A549 (cell line): Measurements from ENCODE around the gene AMN.

Source experiments
- CTCF ChIP-seq: fragments of >200 bp; sonication (Bioruptor Twin); formaldehyde crosslinking; IDR thresholded peaks from 3 replicates; pipeline ENCODE4 v1.5.1; 2016
- FOSL2 ChIP-seq, 2 experiments: fragments of 450-650 bp in 1 of 2; fragments of >200 bp in 1 of 2; sonication (Bioruptor Twin) in 1 of 2; formaldehyde crosslinking; IDR thresholded peaks; 2 replicates each; pipeline versions ENCODE4 v1.5.0 to v1.6.1; 2016 to 2020; ENCODE audit warnings: mild to moderate bottlenecking in 1 of 2, moderate library complexity in 1 of 2
- HDAC2 ChIP-seq: fragments of 200-600 bp; sonication (generic); IDR thresholded peaks from 2 replicates; pipeline ENCODE4 v1.6.1; 2016
- KDM1A ChIP-seq: fragments of 200-600 bp; sonication (generic); IDR thresholded peaks from 2 replicates; pipeline ENCODE4 v1.6.1; 2016; ENCODE audit warnings: low read depth, mild to moderate bottlenecking
- POLR2A ChIP-seq: IDR thresholded peaks from 2 replicates; pipeline ENCODE4 v1.6.1; 2012; ENCODE audit warnings: mild to moderate bottlenecking, low read length
- POLR2AphosphoS2 ChIP-seq: conservative IDR thresholded peaks from 2 replicates; pipeline ENCODE4 v1.6.1; 2012; ENCODE audit warnings: low read length, improper control_type of control experiment, inconsistent platforms
- REST ChIP-seq: fragments of 200-600 bp; sonication (generic); IDR thresholded peaks from 2 replicates; pipeline ENCODE4 v1.6.1; 2016; ENCODE audit warnings: antibody characterized with exemption, mild to moderate bottlenecking, moderate library complexity
- RFX5 ChIP-seq: fragments of 450-650 bp; IDR thresholded peaks from 2 replicates; pipeline ENCODE4 v1.7.1; 2014; ENCODE audit warnings: antibody characterized with exemption, mild to moderate bottlenecking, moderate library complexity

GRCh38 chr14:102901633-102902032 is 20.8 kb upstream of the AMN start:
- TF ChIP-seq POLR2A (no peak), CTCF (no peak), RFX5 (no peak), HDAC2 (no peak), FOSL2 (IDR thresholded peaks at IDR 0.05) (no peak), FOSL2 (CRISPR knock-in tag; IDR thresholded peaks at IDR 0.05) (no peak), REST (no peak), KDM1A (no peak), POLR2AphosphoS2 (no peak)
